Erythroblast (primary cell): ENCODE results near the gene CARS2.

Source experiments
- GATA1 ChIP-seq: IDR thresholded peaks from 2 replicates; pipeline ENCODE4 v1.6.1; 2011; ENCODE audit warnings: low read depth, mild to moderate bottlenecking, control low read depth, low read length, moderate library complexity
- POLR2A ChIP-seq: IDR thresholded peaks from 2 replicates; pipeline ENCODE4 v1.6.1; 2011; ENCODE audit warnings: mild to moderate bottlenecking, low read length

- TF ChIP-seq POLR2A (no peak), GATA1 (no peak)
These were observed 56.4 kb downstream of the CARS2 start for GRCh38 chr13:110649551-110649950.
